HG03457 (cell line): Measurements from ENCODE around the gene CAPG.
"Not testable (repeated sequence)": the region's sequence is repeated elsewhere in the genome, so short reads cannot be mapped to it uniquely, and the experiment has no call there.

Experiments
- ATAC-seq: cut with Tn5 transposase; IDR thresholded peaks from one replicate; pipeline ENCODE4 v1.9.1; 2021; ENCODE audit warnings: moderate number of reproducible peaks; ENCODE audit not compliant: unreplicated experiment

The CAPG gene

DNA sequence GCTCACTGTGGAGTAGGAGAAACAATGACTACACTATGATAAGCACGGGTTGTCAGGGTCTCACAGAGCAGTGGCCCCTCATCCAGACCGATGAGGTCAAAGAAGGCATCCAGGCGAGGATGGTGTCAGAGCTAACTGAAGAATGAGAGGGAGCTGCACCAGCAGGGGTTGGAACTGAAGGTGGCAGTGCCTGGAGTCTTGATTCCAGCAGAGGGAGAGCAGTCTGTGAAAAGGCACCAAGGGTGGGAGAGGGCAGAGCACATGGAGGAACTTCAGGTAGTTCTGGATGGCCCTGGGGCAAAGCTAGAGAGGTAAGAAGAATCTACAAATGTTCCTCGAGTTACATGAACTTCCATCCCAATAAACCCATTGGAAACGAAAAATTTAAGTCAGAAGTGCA is 43.0 kb downstream of the CAPG start:
- ATAC-seq = no peak

DNA sequence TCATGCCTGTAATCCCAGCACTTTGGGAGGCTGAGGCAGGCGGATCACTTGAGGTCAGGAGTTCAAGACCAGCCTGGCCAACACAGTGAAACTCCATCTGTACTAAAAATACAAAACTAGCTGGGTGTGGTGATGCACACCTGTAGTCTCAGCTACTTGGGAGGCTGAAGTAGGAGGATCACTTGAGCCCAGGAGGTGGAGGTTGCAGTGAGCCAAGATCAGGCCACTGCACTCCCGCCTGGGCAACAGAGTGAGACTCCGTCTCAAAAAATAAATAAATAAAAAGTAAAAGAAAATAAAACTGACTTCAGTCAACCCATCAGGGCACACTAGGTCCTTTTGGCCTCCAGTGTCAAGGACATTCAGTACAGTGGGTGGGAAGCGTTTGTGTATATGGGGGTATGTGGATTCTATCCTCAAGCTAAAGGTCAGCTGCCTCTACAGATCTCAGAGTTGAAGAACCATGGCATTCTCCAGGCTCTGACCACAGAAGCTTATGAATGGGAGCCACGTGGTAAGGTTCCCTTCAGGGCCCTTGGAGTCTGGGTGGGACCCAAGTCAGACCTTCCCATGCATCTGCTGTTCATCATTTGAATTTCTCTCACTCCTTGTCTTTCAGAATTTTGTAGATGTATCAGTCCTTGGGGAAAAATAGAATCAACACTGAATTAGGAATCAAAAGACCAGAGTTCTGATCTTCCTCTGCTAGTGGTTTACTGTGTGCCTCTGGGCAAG is 47.3 kb downstream of the CAPG start:
- not testable (repeated sequence) for ATAC-seq

DNA sequence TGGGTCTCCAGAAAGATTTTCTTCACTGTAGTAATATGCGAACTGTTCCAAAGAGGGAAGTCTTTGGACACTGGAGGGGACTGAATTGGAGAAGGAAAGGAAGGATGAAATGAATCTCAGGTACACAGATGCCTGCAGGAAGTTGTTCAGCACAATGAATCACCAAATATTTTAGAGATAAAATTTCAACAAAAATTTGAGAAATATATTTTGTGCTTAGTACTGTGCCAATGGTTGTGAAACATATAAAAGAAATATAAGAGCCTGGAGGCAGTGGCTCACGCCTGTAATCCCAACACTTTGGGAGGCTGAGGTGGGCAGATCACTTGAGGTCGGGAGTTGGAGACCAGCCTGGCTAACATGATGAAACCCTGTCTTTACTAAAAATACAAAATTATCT is 52.4 kb downstream of the CAPG start:
- no peak for ATAC-seq

DNA sequence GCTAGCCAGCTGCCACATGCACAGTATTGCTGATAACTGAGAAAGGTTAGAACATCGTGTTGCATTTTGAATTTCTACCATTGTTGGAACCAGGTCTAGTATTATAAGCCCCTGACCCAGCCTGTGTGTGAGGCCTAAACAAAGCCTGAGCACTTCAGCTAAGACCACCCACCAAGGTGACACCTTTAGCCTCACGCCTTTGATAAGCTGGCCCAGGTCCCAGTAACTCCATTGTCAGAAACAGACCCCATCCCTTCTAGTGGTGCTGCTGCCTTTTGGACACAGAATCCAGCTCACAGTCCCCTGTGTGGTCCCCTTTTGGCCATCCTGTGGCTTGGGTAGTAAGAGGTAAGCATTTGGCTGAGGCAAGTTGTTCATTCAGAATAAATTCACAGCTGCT is 54.0 kb downstream of the CAPG start:
- ATAC-seq = no peak

DNA sequence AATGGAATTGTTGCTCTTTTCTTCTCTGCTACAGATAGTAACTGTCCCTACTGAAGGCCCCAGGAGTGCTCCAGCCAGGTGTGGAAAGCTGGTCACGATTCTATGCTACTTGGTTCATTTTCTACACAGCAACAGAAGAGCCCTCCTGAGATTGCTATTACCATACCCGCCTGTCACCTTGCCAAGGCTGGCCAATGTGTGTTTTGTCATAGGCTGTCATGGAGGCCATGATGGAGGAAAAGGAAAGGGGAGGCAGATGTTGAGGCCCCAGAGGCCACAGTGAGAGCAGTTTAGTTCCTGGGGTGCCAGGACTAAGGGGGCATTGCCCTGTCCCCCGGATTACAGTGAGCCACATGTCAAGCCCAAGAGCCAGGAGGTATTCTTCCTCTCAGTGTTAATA is 54.6 kb downstream of the CAPG start:
- ATAC-seq = no peak

DNA sequence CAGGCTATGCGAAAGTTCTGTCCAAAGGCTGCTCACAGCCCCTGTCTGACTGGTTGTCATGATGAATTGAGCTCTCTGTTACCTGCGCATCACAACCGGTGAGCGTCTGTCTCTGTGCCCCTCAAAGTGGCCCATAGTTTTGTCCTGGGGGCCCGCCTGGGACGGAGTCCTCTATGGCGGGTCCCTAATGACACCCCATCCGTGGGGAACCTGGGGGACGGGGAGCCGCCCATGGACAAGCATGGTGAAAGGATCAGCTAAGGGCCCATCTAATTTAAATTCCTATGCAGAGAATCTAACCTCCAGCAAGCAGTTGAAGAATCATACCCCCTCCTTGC is 55.1 kb downstream of the CAPG start:
- peak; percentile 3 for ATAC-seq

DNA sequence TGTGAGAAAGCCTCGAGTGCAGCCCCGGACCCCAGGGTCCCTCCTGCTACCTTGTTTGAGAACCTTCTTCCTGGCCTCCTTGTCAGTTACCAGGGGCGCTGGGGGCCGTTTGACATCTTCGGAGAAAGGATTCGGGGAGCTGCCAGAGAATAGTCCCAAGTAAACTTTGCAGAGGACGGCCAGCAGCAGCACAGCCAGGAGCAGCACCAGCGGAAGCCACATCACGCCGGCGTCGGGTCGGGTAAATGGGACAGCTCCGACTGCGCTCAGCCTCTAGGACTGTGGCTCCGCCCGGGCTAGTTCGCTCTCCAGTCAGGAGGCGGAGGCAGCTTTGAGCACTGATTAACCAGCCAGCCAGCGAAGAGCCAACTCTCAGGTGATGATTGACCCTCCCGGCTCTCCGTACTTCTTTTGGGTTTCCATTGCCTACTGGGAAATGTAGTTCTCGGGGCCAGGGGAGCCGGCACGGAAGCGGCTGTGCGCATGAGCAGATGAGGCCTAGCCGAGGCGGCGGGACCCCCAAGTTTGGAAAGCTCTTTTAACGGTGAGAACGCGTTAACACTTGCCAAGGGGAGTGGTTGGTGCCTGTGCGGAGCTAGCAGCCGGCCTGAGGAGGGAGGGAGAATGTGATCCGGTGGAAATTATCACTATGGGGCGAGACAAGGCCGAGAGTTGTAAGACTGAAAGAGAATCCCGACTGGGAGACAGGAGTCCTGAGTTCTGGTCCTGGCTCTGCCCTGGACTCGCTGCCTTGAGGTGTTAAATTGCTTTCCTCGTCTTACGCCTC is 55.7 kb downstream of the CAPG start, which contains the start of the genes ELMOD3 and RETSAT:
ELMOD3 (plus strand) TSS at position 484 of the 787 bp plus-strand sequence. CDS start 2,430 bp downstream, outside the sequence.
RETSAT (minus strand) TSS at position 243 of the 787 bp plus-strand sequence; CDS start at position 222, 21 bp downstream.
- peak; percentile 92 for ATAC-seq

DNA sequence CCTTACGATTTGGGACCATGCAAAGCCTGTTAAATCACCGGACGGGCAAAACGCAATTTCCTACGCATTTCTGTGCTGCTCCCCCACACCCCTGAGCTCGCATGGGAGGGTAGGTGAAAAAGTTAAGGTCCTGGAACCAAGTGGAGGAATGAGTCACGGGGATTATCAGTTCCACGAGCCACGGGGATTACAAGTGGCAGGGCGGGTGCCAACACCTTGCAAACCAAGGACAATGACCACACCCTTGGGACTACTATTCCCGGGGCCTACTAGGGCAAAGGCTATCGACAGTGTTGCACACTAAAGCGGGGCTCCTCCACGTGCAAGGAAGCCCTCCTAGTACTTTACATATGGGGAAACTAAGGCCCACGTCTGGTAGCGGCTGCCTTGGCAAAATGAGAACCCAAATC is 56.3 kb downstream of the CAPG start:
- ATAC-seq = no peak

DNA sequence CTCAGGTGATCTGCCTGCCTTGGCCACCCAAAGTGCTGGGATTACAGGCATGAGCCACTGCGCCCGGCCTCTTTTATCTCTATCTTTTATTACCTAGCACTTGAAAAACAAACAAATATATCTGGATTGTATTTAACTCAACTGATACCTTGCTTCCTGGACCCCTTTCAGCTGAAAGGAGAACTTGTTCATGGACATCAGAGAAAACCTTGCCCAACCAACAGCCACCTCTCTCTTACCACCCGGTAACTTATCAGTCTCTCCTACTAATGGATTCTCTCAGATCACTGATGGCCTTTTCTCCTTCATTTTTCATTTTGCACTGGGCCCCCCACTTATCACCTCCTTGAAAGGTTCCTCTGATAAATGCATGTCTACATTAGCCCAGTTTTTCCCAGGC is 62.6 kb downstream of the CAPG start:
- no peak for ATAC-seq
